Tibial nerve (tissue), 4 donors: ENCODE measurements around the gene SCP2. TPM values are rescaled to one million over a fixed set of nuclear protein-coding genes. Genes with fewer than 3 reads are reported as not detected.

Experiments
- DNase-seq, 2 donors: peaks; one replicate each; pipeline ENCODE4 v3.0.0-alpha.2; 2019; ENCODE audit warnings: low spot score in 2 of 2
- H3K27ac ChIP-seq, 4 donors: fragments of 200-600 bp; sonication (generic) in 3 of 4; one replicate each; pipeline ENCODE4 v1.5.1; 2017 to 2019; ENCODE audit warnings: mild to moderate bottlenecking in 1 of 4
- H3K27me3 ChIP-seq, 2 donors: fragments of 200-600 bp; sonication (generic) in 1 of 2; one replicate each; pipeline versions ENCODE4 v1.5.1 to v1.6.0; 2017 to 2019
- H3K36me3 ChIP-seq, 3 donors: fragments of 200-600 bp; sonication (generic); one replicate each; pipeline ENCODE4 v1.5.1; 2018 to 2019
- H3K4me1 ChIP-seq, 4 donors: fragments of 200-600 bp; sonication (generic) in 3 of 4; one replicate each; pipeline ENCODE4 v1.5.1; 2017 to 2019
- H3K4me3 ChIP-seq, 4 donors: fragments of 200-600 bp; sonication (generic) in 3 of 4; one replicate each; pipeline ENCODE4 v1.5.1; 2017 to 2019; ENCODE audit warnings: mild to moderate bottlenecking in 1 of 4, moderate library complexity in 1 of 4
- H3K9me3 ChIP-seq, 4 donors: fragments of 200-600 bp; sonication (generic) in 3 of 4; one replicate each; pipeline ENCODE4 v1.5.1; 2017 to 2019
- CTCF ChIP-seq, 5 experiments: fragments of 200-600 bp in 3 of 5; fragments of 450-650 bp in 2 of 5; sonication (generic) in 3 of 5; IDR thresholded peaks; one replicate each; pipeline ENCODE4 v1.5.1; 2016 to 2019; ENCODE audit warnings: antibody characterized with exemption in 5 of 5, mild to moderate bottlenecking in 3 of 5, moderate library complexity in 2 of 5
- EP300 ChIP-seq, 2 donors: sonication (generic); formaldehyde crosslinking; IDR thresholded peaks; one replicate each; pipeline ENCODE4 v1.6.1; 2017; ENCODE audit warnings: antibody characterized with exemption in 2 of 2, mild to moderate bottlenecking in 1 of 2
- POLR2A ChIP-seq, 2 donors: fragments of 450-650 bp; IDR thresholded peaks; one replicate each; pipeline ENCODE4 v1.6.1; 2017; ENCODE audit warnings: antibody characterized with exemption in 2 of 2, mild to moderate bottlenecking in 2 of 2, moderate library complexity in 2 of 2
- WGBS, 2 donors: methylation state at CpG; one replicate each; pipeline ENCODE4 v1.1.5; 2018; 5-methylcytosine and 5-hydroxymethylcytosine counted together
- total RNA-seq, 4 donors: library from RNA; depleted of rRNA; stranded (reverse); fragments of >200 nt; gene quantifications; one replicate each; pipeline ENCODE4 v1.1.0, GENCODE V29; 2016

The SCP2 gene
- total RNA-seq, 4 donors from 2014 or later = 63.3 to 131 (median 104) TPM

GRCh38 chr1:53068314-53069099 lies 141.4 kb downstream of the SCP2 start:
- DNase-seq = peak in 1 of 2 donors; percentile 3
- Histone ChIP-seq H3K9me3 (no peaks in the 10 kb centered on the region), H3K4me3 (no peak overlapping the region)

GRCh38 chr1:53069265-53069662 lies 142.2 kb downstream of the SCP2 start:
- Histone ChIP-seq H3K27ac (no peak overlapping the region), H3K9me3 (no peaks in the 10 kb centered on the region), H3K4me3 (no peak overlapping the region), H3K36me3 (peaks cover 0 to 43% (median 0%) of the 10 kb centered on the region in 3 donors), H3K4me1 (peaks cover 0 to 51% (median 0%) of the 10 kb centered on the region in 4 donors), H3K27me3 (no peaks in the 10 kb centered on the region)
- DNase-seq = peak in 1 of 2 donors; percentile 4
- 90 to 91% methylated on average over 6 to 7 of the region's 7 CpGs for WGBS, 2 donors
- TF ChIP-seq POLR2A (IDR thresholded peaks at IDR 0.05) = no peak
- TF ChIP-seq EP300 (IDR thresholded peaks at IDR 0.05) = no peak
- no peak for TF ChIP-seq CTCF (IDR thresholded peaks at IDR 0.05)

More at GRCh38 chr1:53068314-53069099, 141.4 kb downstream of the SCP2 start:
- peak overlapping the region in 1 of 4 donors; percentile 33 for H3K27ac ChIP-seq
- 79 to 80% methylated on average over 6 to 7 of the region's 7 CpGs for WGBS, 2 donors
- no peaks in the 10 kb centered on the region for H3K27me3 ChIP-seq
- peaks cover 0 to 43% (median 0%) of the 10 kb centered on the region in 3 donors for H3K36me3 ChIP-seq
- peaks cover 0 to 53% (median 0%) of the 10 kb centered on the region in 4 donors for H3K4me1 ChIP-seq
- TF ChIP-seq CTCF (IDR thresholded peaks at IDR 0.05) (no peak), EP300 (IDR thresholded peaks at IDR 0.05) (no peak), POLR2A (IDR thresholded peaks at IDR 0.05) (no peak)

- Histone ChIP-seq H3K9me3 (no peaks in the 10 kb centered on the region), H3K4me3 (no peak overlapping the region), H3K27ac (no peak overlapping the region), H3K36me3 (peaks cover 0 to 43% (median 0%) of the 10 kb centered on the region in 3 donors), H3K27me3 (no peaks in the 10 kb centered on the region), H3K4me1 (peaks cover 0 to 56% (median 0%) of the 10 kb centered on the region in 4 donors)
- TF ChIP-seq POLR2A (IDR thresholded peaks at IDR 0.05) = no peak
- DNase-seq = peak in 1 of 2 donors; percentile 11
- WGBS, 2 donors = 86 to 91% methylated on average over 25 to 27 of the region's 31 CpGs
These were observed 142.7 kb downstream of the SCP2 start for GRCh38 chr1:53069663-53070327.

GRCh38 chr1:53070621-53071020 lies 143.5 kb downstream of the SCP2 start:
- Histone ChIP-seq H3K27me3 (no peaks in the 10 kb centered on the region), H3K27ac (no peak overlapping the region), H3K4me3 (no peak overlapping the region), H3K4me1 (peaks cover 0 to 60% (median 0%) of the 10 kb centered on the region in 4 donors), H3K36me3 (peaks cover 0 to 43% (median 0%) of the 10 kb centered on the region in 3 donors), H3K9me3 (no peaks in the 10 kb centered on the region)
- DNase-seq = peak in 1 of 2 donors; percentile 8
- WGBS, 2 donors = 96 to 98% methylated on average over 12 of the region's 12 CpGs
- TF ChIP-seq POLR2A (IDR thresholded peaks at IDR 0.05) (no peak), CTCF (IDR thresholded peaks at IDR 0.05) (no peak), EP300 (IDR thresholded peaks at IDR 0.05) (no peak)

GRCh38 chr1:53071167-53071865 lies 144.2 kb downstream of the SCP2 start:
- TF ChIP-seq POLR2A (IDR thresholded peaks at IDR 0.05) = no peak
- no peak for TF ChIP-seq EP300 (IDR thresholded peaks at IDR 0.05)
- TF ChIP-seq CTCF (IDR thresholded peaks at IDR 0.05) = no peak
- WGBS, 2 donors = 86 to 87% methylated on average over 16 to 17 of the region's 17 CpGs
- H3K9me3 ChIP-seq = no peaks in the 10 kb centered on the region
- no peak overlapping the region for H3K27ac ChIP-seq
- H3K36me3 ChIP-seq = peaks cover 0 to 46% (median 0%) of the 10 kb centered on the region in 3 donors
- no peak overlapping the region for H3K4me3 ChIP-seq
- DNase-seq = peak in 1 of 2 donors; percentile 6
- H3K4me1 ChIP-seq = peaks cover 0 to 54% (median 0%) of the 10 kb centered on the region in 4 donors
- H3K27me3 ChIP-seq = no peaks in the 10 kb centered on the region
